ENCODE measurements around the gene HASPIN. TPM values are rescaled to one million over a fixed set of nuclear protein-coding genes. Genes with fewer than 3 reads are reported as not detected.

Gene HASPIN
- total RNA-seq (2011; cell fraction: chromatin; rRNA removed; ENCODE audit: low replicate concordance) = 12.9 and 20.9 TPM in 2 replicates
- total RNA-seq (2011; cell fraction: nucleolus; rRNA removed) = 13.8 and 17.3 TPM in 2 replicates
- 10.5 and 14.7 TPM in 2 replicates for total RNA-seq (2011; cell fraction: nucleoplasm; rRNA removed)
- total RNA-seq (2014; rRNA removed) (12.1 and 14.5 TPM in 2 replicates), total RNA-seq (2014; rRNA removed; fragmentation: Illumina TruSeq; extraction: Trizol) (10.2 and 10.6 TPM in 2 replicates), total RNA-seq (2015; rRNA removed; fragmentation: Illumina TruSeq; extraction: Trizol) (9.9 and 11.0 TPM in 2 replicates), total RNA-seq (2021) (12.9 and 13.5 TPM in 2 replicates), polyA plus RNA-seq (2011; rRNA removed) (5.9 and 9.0 TPM in 2 replicates), polyA plus RNA-seq (2014; fragmentation: Illumina TruSeq; extraction: Trizol) (9.5 and 11.0 TPM in 2 replicates), polyA plus RNA-seq (2014; fragmentation: Nextera tagmentation; extraction: Ambion mirVana) (under 1 TPM; 0.81 to 0.87 TPM), polyA plus RNA-seq (2014; rRNA removed) (7.1 and 7.2 TPM in 2 replicates), polyA minus RNA-seq (2011; rRNA and poly(A)+ RNA removed) (13.5 and 16.4 TPM in 2 replicates), Bru-seq, nascent RNA (percentile 80 among the genes with signal in this experiment), BruChase-seq, experiment 1, labeled RNA remaining after a 2-hour chase (percentile 86 among the genes with signal in this experiment), BruChase-seq, experiment 2, labeled RNA remaining after a 6-hour chase (percentile 84 among the genes with signal in this experiment)
- polyA plus RNA-seq (2011; cell fraction: cytosol; rRNA removed) = 5.1 and 9.0 TPM in 2 replicates
- 3.7 and 4.1 TPM in 2 replicates for polyA plus RNA-seq (2011; cell fraction: nucleus; rRNA removed)
- polyA plus RNA-seq (2012) = 6.1 and 6.2 TPM in 2 replicates
- 9.4 and 11.0 TPM in 2 replicates for polyA minus RNA-seq (2011; cell fraction: cytosol; rRNA and poly(A)+ RNA removed)
- polyA minus RNA-seq (2011; cell fraction: nucleus; rRNA and poly(A)+ RNA removed) = 5.8 and 9.4 TPM in 2 replicates
- long read RNA-seq, experiment 1, transcript HASPIN-201 (1 exons, 2,797 nt) = major isoform, 15 of 22 reads
- long read RNA-seq, experiment 1, partial matches to known transcripts = 4 of 22 reads
- long read RNA-seq, experiment 1, other reads (novel, unspliced or antisense) = 3 of 22 reads
- long read RNA-seq, experiment 2, partial matches to known transcripts = 0 of 1 reads
- long read RNA-seq, experiment 2, other reads (novel, unspliced or antisense) = 0 of 1 reads
- long read RNA-seq, experiment 3, partial matches to known transcripts = 0 of 5 reads
- long read RNA-seq, experiment 3, other reads (novel, unspliced or antisense) = 1 of 5 reads

DNA sequence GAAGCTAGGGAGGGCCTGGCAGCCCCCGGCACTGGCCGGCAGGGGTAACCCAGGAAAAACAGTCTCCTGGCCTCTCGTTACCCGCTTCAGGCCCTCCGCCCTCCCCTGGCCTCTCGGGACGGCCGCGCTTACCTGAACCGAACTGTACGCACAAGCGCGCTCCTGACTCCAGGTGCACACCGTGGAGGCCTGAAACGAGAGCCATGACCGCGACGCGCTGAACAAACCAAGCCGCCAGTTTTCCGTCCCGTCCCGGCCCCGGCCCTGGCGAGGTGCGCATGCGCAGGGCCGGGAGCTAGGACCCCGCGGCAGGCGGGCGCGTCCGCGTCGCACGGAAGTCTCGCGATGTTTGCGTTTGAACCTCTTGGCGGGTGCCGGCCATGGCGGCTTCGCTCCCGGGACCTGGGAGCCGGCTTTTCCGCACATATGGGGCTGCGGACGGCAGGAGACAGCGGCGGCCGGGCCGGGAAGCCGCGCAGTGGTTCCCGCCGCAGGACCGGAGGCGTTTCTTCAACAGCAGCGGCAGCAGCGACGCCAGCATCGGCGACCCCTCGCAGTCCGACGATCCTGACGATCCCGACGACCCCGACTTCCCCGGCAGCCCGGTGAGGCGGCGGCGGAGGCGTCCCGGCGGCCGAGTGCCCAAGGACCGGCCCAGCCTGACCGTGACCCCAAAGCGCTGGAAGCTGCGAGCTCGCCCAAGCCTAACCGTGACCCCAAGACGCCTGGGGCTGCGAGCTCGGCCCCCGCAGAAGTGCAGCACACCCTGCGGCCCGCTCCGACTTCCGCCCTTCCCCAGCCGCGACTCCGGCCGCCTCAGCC, at the start of gene HASPIN:
Gene HASPIN, plus strand, starts transcription at position 348 of the 822 bp plus-strand sequence. Its CDS starts 33 bp downstream, at position 381.
- Histone ChIP-seq H3K9me3 (replicated peaks; ENCODE audit: control insufficient read depth, insufficient read depth, low read depth, low read length) (no peaks in the 10 kb centered on the region), H3K27ac (ENCODE audit: extremely low read depth, low read depth, low read length) (peak within 1 kb of the TSS; percentile 92), H4K20me1 (replicated peaks; ENCODE audit: control insufficient read depth, insufficient read depth, low read length) (no peaks in the 10 kb centered on the region), H3K4me2 (ENCODE audit: insufficient read depth, low read length) (peak within 1 kb of the TSS; percentile 95), H3K9me1 (ENCODE audit: control insufficient read depth, insufficient read depth, low read length) (no peaks in the 10 kb centered on the region), H3K27me3 (ENCODE audit: control insufficient read depth in 2 of 2, insufficient read depth in 2 of 2, low read length in 2 of 2) (no peaks in the 10 kb centered on the region), H3K79me2 (ENCODE audit: control insufficient read depth, insufficient read depth, low read length) (peaks cover 49% of the 10 kb centered on the region), H3K36me3 (ENCODE audit: control insufficient read depth, insufficient read depth, low read length) (peaks cover 36% of the 10 kb centered on the region), H3K4me3 (peak within 1 kb of the TSS; percentile 86), H2AFZ (ENCODE audit: low read depth, low read length) (peak within 1 kb of the TSS; percentile 98), H3K9ac (ENCODE audit: insufficient read depth in 1 of 2, low read depth in 2 of 2, low read length in 2 of 2) (peak within 1 kb of the TSS; percentile 92 to 100), H3K4me1 (replicated peaks in 1 of 2; ENCODE audit: control insufficient read depth in 2 of 2, insufficient read depth in 2 of 2, low read length in 2 of 2) (peaks cover 19% of the 10 kb centered on the region in 2 experiments)
- DNase-seq (ENCODE audit: extremely low read depth in 1 of 4, low spot score in 3 of 4) = peak; percentile 94 to 98 (median 98)
- ChIA-PET POLR2A (interaction anchor here (0.6 to 1.6 kb wide), 9 partner anchors 9 to 1747 kb away, joined by 3 to 5 read pairs (median 3); no protein-coding TSS in a partner anchor), CTCF (ENCODE audit: low intra/inter-chr PET ratio) (no interaction called here)
- FAIRE-seq = no peak
- no TSS peak for BruUV-seq (replicated peaks)
- WGBS (ENCODE audit: insufficient coverage, low coverage, missing lambda C conversion rate) = 0% methylated on average over 60 of the region's 98 CpGs
- ATAC-seq = peak; percentile 94
- in situ Hi-C loops (cut with MboI) (no loop called here), intact Hi-C loops (cut with micrococcal nuclease) (no loop called here)
- TF ChIP-seq ZNF79 (CRISPR knock-in tag; IDR thresholded peaks at IDR 0.05; ENCODE audit: low read depth) (no peak), MEIS2 (IDR thresholded peaks at IDR 0.05; ENCODE audit: partially characterized antibody) (peak; percentile 86), HDAC1 (IDR thresholded peaks at IDR 0.05) (peak in 1 of 2 experiments; percentile 83; a peak in 2 of 4 replicates)
- TF ChIP-seq, protein P1, sequence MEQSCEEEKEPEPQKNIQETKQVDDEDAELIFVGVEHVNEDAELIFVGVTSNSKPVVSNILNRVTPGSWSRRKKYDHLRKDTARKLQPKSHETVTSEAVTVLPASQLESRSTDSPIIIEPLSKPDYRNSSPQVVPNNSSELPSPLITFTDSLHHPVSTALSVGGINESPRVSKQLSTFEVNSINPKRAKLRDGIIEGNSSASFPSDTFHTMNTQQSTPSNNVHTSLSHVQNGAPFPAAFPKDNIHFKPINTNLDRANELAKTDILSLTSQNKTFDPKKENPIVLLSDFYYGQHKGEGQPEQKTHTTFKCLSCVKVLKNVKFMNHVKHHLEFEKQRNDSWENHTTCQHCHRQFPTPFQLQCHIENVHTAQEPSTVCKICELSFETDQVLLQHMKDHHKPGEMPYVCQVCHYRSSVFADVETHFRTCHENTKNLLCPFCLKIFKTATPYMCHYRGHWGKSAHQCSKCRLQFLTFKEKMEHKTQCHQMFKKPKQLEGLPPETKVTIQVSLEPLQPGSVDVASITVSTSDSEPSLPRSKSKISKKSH (CRISPR knock-in tag; IDR thresholded peaks at IDR 0.05) = no peak
- TF ChIP-seq, protein P2, sequence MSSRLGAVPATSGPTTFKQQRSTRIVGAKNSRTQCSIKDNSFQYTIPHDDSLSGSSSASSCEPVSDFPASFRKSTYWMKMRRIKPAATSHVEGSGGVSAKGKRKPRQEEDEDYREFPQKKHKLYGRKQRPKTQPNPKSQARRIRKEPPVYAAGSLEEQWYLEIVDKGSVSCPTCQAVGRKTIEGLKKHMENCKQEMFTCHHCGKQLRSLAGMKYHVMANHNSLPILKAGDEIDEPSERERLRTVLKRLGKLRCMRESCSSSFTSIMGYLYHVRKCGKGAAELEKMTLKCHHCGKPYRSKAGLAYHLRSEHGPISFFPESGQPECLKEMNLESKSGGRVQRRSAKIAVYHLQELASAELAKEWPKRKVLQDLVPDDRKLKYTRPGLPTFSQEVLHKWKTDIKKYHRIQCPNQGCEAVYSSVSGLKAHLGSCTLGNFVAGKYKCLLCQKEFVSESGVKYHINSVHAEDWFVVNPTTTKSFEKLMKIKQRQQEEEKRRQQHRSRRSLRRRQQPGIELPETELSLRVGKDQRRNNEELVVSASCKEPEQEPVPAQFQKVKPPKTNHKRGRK (tag; IDR thresholded peaks at IDR 0.05) = no peak
